CD14-positive monocyte (primary cell): ENCODE results near the gene MEGF6. TPM values are rescaled to one million over a fixed set of nuclear protein-coding genes. Genes with fewer than 3 reads are reported as not detected.

Experiments
- DNase-seq, 3 donors: peaks; one replicate each; pipeline ENCODE4 v3.0.0-alpha.2; 2011 to 2022
- H2AFZ ChIP-seq: 2 replicates; pipeline ENCODE4 v1.6.0; 2012; ENCODE audit warnings: mild to moderate bottlenecking, low read depth, low read length, inconsistent platforms; ENCODE audit not compliant: insufficient read depth, poor library complexity, severe bottlenecking
- H3K27ac ChIP-seq, 2 donors: 1 replicate in 1 of 2; 2 replicates in 1 of 2; pipeline ENCODE4 v1.5.1; 2012 to 2013; ENCODE audit warnings: low read length in 2 of 2, control low read depth in 1 of 2, inconsistent platforms in 1 of 2, low read depth in 1 of 2, mild to moderate bottlenecking in 1 of 2
- H3K27me3 ChIP-seq, 2 donors: one replicate each; pipeline versions ENCODE4 v1.6.0 to v1.6.1; 2011 to 2013; ENCODE audit warnings: low read length in 2 of 2; ENCODE audit not compliant: control insufficient read depth in 2 of 2, insufficient read depth in 2 of 2
- H3K36me3 ChIP-seq, 2 donors: replicated peaks in 1 of 2; 1 replicate in 1 of 2; 2 replicates in 1 of 2; pipeline versions ENCODE4 v1.5.1 to v1.6.1; 2012 to 2013; ENCODE audit warnings: low read length in 2 of 2, control low read depth in 1 of 2, inconsistent platforms in 1 of 2, mild to moderate bottlenecking in 1 of 2; ENCODE audit not compliant: insufficient read depth in 2 of 2, control insufficient read depth in 1 of 2
- H3K4me1 ChIP-seq, 2 donors: 1 replicate in 1 of 2; 2 replicates in 1 of 2; pipeline versions ENCODE4 v1.5.1 to v1.6.1; 2012 to 2013; ENCODE audit warnings: low read length in 2 of 2, control low read depth in 1 of 2, inconsistent platforms in 1 of 2, mild to moderate bottlenecking in 1 of 2, moderate library complexity in 1 of 2; ENCODE audit not compliant: insufficient read depth in 2 of 2, control insufficient read depth in 1 of 2
- H3K4me2 ChIP-seq: replicated peaks from 2 replicates; pipeline ENCODE3; 2012; ENCODE audit warnings: low read length, moderate library complexity, mild to moderate bottlenecking; ENCODE audit not compliant: poor library complexity, severe bottlenecking; ENCODE audit errors: extremely low read depth
- H3K4me3 ChIP-seq, 3 experiments: fragments of 200-600 bp in 1 of 3; sonication (generic) in 1 of 3; replicated peaks in 1 of 3; 1 replicate in 2 of 3; 2 replicates in 1 of 3; pipeline ENCODE4 v1.5.1; 2011 to 2013; ENCODE audit warnings: low read length in 3 of 3, mild to moderate bottlenecking in 3 of 3, control low read depth in 2 of 3, low read depth in 2 of 3, inconsistent platforms in 1 of 3, moderate library complexity in 1 of 3
- H3K79me2 ChIP-seq: 2 replicates; pipeline ENCODE4 v1.6.0; 2012; ENCODE audit warnings: mild to moderate bottlenecking, control low read depth, inconsistent platforms, low read length, moderate library complexity; ENCODE audit not compliant: insufficient read depth
- H3K9ac ChIP-seq: 2 replicates; pipeline ENCODE4 v1.6.0; 2017; ENCODE audit warnings: low read length, mild to moderate bottlenecking; ENCODE audit not compliant: insufficient read depth, poor library complexity, severe bottlenecking
- H3K9me3 ChIP-seq, 2 donors: replicated peaks in 1 of 2; 1 replicate in 1 of 2; 2 replicates in 1 of 2; pipeline versions ENCODE4 v1.5.1 to v1.6.1; 2012 to 2013; ENCODE audit warnings: low read length in 2 of 2, control low read depth in 1 of 2; ENCODE audit not compliant: control insufficient read depth in 1 of 2, insufficient read depth in 1 of 2
- H4K20me1 ChIP-seq: 2 replicates; pipeline ENCODE4 v1.6.0; 2012; ENCODE audit warnings: mild to moderate bottlenecking, low read length, control low read depth, moderate library complexity; ENCODE audit not compliant: insufficient read depth
- H3K27ac Mint-ChIP-seq, 7 donors: one replicate each; pipeline ENCODE4 v1.8.0; 2020; ENCODE audit warnings: mild to moderate bottlenecking in 7 of 7, mixed read lengths in 7 of 7, moderate library complexity in 6 of 7, inconsistent platforms in 2 of 7
- H3K27me3 Mint-ChIP-seq, 3 donors: one replicate each; pipeline ENCODE4 v1.8.0; 2021 to 2022; ENCODE audit warnings: low read depth in 3 of 3, mild to moderate bottlenecking in 3 of 3, mixed read lengths in 3 of 3, moderate library complexity in 3 of 3, inconsistent platforms in 1 of 3
- H3K36me3 Mint-ChIP-seq, 2 donors: one replicate each; pipeline ENCODE4 v1.8.0; 2020; ENCODE audit warnings: mixed read lengths in 2 of 2, inconsistent platforms in 1 of 2, mild to moderate bottlenecking in 1 of 2
- H3K4me1 Mint-ChIP-seq: one replicate; pipeline ENCODE4 v1.8.0; 2020; ENCODE audit warnings: mild to moderate bottlenecking, mixed read lengths
- H3K4me3 Mint-ChIP-seq, 2 donors: one replicate each; pipeline ENCODE4 v1.8.0; 2020; ENCODE audit warnings: mild to moderate bottlenecking in 2 of 2, mixed read lengths in 2 of 2, moderate library complexity in 1 of 2
- H3K9me3 Mint-ChIP-seq, 7 donors: one replicate each; pipeline ENCODE4 v1.8.0; 2020 to 2022; ENCODE audit warnings: mixed read lengths in 7 of 7, mild to moderate bottlenecking in 6 of 7, moderate library complexity in 6 of 7, inconsistent platforms in 2 of 7
- CTCF ChIP-seq: fragments of 200-600 bp; IDR thresholded peaks from one replicate; pipeline ENCODE4 v1.8.0; 2022; ENCODE audit warnings: antibody characterized with exemption, mild to moderate bottlenecking
- WGBS: methylation state at CpG from one replicate; pipeline ENCODE4 v1.1.5; 2013; ENCODE audit warnings: missing lambda C conversion rate; ENCODE audit not compliant: insufficient coverage; 5-methylcytosine and 5-hydroxymethylcytosine counted together
- intact Hi-C, 2 donors: fragments of 100-400 bp; cut with micrococcal nuclease; formaldehyde crosslinking; loops; one replicate each; pipeline versions ENCODE4 v1.15.0 to v1.15.1; 2023
- polyA plus RNA-seq, 3 donors: library from polyadenylated mRNA; depleted of rRNA in 1 of 3; unstranded in 2 of 3; stranded (reverse) in 1 of 3; fragments of 300-500 nt in 2 of 3; fragments of >200 nt in 1 of 3; fragmentation: Illumina TruSeq in 2 of 3; gene quantifications; 1 replicate in 2 of 3; 2 replicates in 1 of 3; pipeline ENCODE4 v1.2.3, GENCODE V29; 2012 to 2021

The MEGF6 gene
- polyA plus RNA-seq, 3 donors = 0.39 to 3.8 (median 1.2) TPM

GRCh38 chr1:3483801-3484444 is 127.4 kb downstream of the MEGF6 start:
- WGBS = 57% methylated on average over 31 of the region's 31 CpGs
- no peaks in the 10 kb centered on the region for H3K79me2 ChIP-seq
- no peak overlapping the region for H3K4me3 ChIP-seq
- H3K4me2 ChIP-seq = no peak overlapping the region
- H3K36me3 ChIP-seq = no peaks in the 10 kb centered on the region
- peaks cover 0 to 12% (median 4%) of the 10 kb centered on the region in 7 donors for H3K9me3 Mint-ChIP-seq
- H3K27ac ChIP-seq = no peak overlapping the region
- H3K4me3 Mint-ChIP-seq = no peak overlapping the region
- peaks cover 2 to 4% (median 3%) of the 10 kb centered on the region in 3 donors for H3K27me3 Mint-ChIP-seq
- H3K4me1 Mint-ChIP-seq = no peaks in the 10 kb centered on the region
- peak; percentile 87 for TF ChIP-seq CTCF
- H2AFZ ChIP-seq = no peak overlapping the region
- no peaks in the 10 kb centered on the region for H3K36me3 Mint-ChIP-seq
- no peak overlapping the region for H3K9ac ChIP-seq
- H3K4me1 ChIP-seq = no peaks in the 10 kb centered on the region
- H3K9me3 ChIP-seq = peaks cover 0 to 3% of the 10 kb centered on the region in 2 donors
- H3K27me3 ChIP-seq = no peaks in the 10 kb centered on the region
- no peaks in the 10 kb centered on the region for H4K20me1 ChIP-seq
- intact Hi-C loops = loop anchor here in 1 of 2 donors (1.0 kb wide), 1 partner anchor 31 kb away; no protein-coding TSS in a partner anchor
- H3K27ac Mint-ChIP-seq = no peak overlapping the region
- DNase-seq = peak in 2 of 3 donors; percentile 7 to 27

GRCh38 chr1:3483380-3483779 is 127.9 kb downstream of the MEGF6 start:
- H3K27me3 Mint-ChIP-seq = peaks cover 2 to 4% (median 3%) of the 10 kb centered on the region in 3 donors
- intact Hi-C loops = no loop called here
- no peaks in the 10 kb centered on the region for H4K20me1 ChIP-seq
- H3K79me2 ChIP-seq = no peaks in the 10 kb centered on the region
- no peaks in the 10 kb centered on the region for H3K36me3 ChIP-seq
- no peak for TF ChIP-seq CTCF
- WGBS = 82% methylated on average over 12 of the region's 14 CpGs
- H3K4me1 Mint-ChIP-seq = no peaks in the 10 kb centered on the region
- no peak overlapping the region for H3K27ac ChIP-seq
- no peak overlapping the region for H3K4me3 ChIP-seq
- H3K36me3 Mint-ChIP-seq = no peaks in the 10 kb centered on the region
- no peak for DNase-seq
- H3K27ac Mint-ChIP-seq = no peak overlapping the region
- peaks cover 0 to 7% (median 0%) of the 10 kb centered on the region in 7 donors for H3K9me3 Mint-ChIP-seq
- H3K9me3 ChIP-seq = peaks cover 0 to 3% of the 10 kb centered on the region in 2 donors
- no peak overlapping the region for H3K4me3 Mint-ChIP-seq
- no peak overlapping the region for H2AFZ ChIP-seq
- no peaks in the 10 kb centered on the region for H3K27me3 ChIP-seq
- H3K4me2 ChIP-seq = no peak overlapping the region
- no peak overlapping the region for H3K9ac ChIP-seq
- no peaks in the 10 kb centered on the region for H3K4me1 ChIP-seq
